Measurements from ENCODE around the gene LILRA6.
A peak's percentile ranks its signal among the peaks of the same experiment; 100 is the strongest.
"Not testable (repeated sequence)": the region's sequence is repeated elsewhere in the genome, so short reads cannot be mapped to it uniquely, and the experiment has no call there.

LILRA6 gene

DNA sequence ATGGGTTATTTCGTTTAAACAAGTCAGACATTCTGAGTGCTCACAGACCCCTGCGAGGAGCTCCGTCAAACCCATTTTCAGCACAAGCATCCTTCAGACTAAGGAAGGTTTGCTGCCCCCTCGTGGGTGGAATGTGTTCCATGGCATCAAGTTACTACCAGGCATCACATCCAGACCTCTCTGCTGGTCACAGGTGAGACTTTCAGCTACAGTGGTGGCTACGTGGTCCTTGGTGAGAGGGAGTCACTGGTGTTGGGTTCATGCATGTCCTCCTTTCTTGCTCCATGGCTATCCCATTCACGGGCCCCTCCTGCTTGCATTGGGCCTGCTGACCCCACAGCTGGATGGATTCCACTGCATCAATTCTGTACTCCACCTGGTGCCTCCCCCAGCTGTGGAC is 23.5 kb upstream of the LILRA6 start:
- DNase-seq (ENCODE audit: low read depth, low spot score), result peak; percentile 37

DNA sequence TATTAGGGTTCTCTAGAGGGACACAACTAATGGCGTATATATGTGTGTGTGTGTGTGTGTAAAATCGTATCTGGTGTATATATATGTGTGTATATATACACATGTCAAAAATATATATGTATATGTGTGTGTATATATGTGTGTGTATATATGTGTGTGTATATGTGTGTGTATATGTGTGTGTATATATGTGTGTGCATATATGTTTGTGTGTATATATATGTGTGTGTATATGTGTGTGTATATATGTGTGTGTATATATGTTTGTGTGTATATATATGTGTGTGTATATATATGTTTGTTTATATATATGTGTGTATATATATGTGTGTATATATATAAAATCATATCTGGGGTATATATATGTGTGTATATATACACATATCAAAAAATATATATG is 19.9 kb upstream of the LILRA6 start:
- no peak for DNase-seq (ENCODE audit: low read depth, low spot score)

DNA sequence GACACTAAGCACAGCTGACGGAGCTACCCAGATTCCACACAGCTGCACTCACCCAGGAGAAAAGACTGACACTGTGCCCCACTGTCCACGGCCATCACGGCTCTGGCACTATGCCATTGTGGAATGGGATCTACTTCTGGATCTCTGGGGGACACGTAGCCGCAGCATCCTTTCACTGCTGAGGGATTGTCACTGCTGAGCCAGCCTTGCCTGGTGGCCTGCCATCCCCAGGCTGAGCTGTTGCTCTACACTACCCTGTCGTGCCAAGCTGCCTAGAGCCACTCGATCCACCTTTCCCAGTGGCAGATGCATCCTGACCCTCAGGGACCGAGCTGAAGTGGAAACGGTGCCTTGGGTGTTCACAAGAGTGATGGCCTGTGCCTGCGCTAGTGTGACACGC is 19.5 kb upstream of the LILRA6 start:
- DNase-seq (ENCODE audit: low read depth, low spot score), result no peak

DNA sequence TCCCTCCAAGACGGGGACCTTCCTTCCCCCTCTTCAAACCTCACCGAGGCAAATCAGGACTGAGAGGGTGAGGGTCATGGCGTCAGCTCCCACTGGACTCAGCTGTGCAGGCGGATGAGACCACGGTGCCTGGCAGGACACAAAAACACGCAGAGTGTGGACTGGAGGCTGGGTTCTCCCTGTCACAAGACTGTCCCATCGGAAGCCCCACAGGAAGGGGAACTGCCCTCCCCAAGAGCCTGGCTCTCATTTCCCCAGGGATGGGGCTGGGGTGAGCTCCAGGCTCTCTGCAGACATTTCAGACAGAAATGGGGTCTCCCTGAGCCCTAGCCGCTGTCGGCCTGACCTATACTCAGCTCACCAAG is 14.5 kb upstream of the LILRA6 start, which contains the start of gene LILRB5:
Gene LILRB5 (minus strand): TSS at position 158 of the 365 bp plus-strand sequence. CDS start 80 bp downstream, at position 78.
- no peak for DNase-seq (ENCODE audit: low read depth, low spot score)

DNA sequence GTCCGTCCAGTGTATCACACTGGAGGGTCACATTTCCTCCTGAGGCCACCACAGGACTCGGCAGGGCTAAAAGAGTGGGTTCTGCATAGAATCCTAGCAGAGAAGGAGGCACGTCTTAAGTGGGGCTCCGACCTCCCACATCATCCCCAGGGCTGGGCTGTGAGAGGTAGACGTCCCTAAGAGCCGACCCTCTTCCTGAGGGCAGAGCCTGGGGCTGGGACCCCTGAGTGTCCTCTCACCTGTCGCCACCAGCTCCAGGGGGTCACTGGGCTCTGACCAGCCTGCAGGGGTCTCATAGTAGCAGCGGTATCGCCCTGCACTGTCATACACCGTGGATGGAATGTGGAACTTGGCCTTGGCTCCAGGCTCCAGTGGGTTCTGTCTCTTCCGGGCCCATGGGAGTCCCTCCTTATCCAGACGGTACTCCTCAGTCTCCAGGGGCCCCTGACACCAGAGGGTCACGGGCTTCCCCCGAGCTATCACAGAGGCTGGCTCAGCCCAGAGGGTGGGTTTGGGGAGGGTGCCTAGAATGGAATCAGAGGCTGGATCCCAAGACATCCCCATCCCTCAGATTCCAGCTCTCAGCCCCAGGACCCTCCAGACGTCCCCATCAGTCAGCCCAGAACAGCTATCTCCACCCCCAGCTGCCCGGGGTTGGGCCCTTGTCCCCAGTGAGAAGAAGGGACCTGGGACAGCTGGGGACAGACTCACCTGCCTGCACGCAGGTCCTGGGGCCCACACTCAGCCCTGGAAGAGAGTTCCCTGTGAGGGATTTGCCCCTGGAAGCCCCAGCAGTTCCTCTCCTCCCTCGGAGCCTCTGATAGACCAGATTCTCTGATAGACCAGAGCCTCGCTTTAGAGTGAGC is 13.9 kb upstream of the LILRA6 start:
- DNase-seq (ENCODE audit: low read depth, low spot score), result no peak

DNA sequence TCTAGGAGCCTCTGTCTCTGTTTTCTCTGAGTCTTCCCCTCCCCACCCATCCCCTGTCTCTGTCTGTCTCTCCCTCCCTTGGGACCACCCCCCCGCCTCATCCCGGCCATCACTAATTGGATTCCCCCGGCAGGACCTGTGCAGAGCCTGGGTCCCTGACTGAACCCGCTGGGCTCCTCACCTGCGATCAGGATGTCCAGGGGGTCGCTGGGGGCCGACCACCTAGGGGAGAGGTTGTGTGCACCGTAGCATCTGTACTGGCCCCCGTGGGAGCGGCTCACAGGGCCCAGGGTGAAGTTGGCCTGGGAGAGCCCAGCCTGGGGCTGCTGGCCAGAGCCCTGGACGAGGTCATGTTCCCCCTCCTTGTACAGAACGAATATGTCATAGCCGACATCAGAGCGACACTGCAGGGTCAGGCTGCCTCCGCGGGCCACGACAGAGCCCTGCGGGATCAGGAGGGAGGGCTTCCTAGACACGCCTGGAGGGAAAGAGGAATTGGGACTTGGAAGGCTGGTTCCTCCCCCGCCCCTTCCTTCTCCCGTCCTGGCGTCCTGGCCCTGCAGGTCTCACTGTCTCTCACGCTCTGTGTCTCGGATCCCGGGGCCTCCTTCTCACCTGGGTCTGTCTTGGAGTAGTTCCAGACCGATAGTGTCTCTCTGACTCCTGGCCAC is 12.7 kb upstream of the LILRA6 start:
- DNase-seq (ENCODE audit: low read depth, low spot score), result no peak

DNA sequence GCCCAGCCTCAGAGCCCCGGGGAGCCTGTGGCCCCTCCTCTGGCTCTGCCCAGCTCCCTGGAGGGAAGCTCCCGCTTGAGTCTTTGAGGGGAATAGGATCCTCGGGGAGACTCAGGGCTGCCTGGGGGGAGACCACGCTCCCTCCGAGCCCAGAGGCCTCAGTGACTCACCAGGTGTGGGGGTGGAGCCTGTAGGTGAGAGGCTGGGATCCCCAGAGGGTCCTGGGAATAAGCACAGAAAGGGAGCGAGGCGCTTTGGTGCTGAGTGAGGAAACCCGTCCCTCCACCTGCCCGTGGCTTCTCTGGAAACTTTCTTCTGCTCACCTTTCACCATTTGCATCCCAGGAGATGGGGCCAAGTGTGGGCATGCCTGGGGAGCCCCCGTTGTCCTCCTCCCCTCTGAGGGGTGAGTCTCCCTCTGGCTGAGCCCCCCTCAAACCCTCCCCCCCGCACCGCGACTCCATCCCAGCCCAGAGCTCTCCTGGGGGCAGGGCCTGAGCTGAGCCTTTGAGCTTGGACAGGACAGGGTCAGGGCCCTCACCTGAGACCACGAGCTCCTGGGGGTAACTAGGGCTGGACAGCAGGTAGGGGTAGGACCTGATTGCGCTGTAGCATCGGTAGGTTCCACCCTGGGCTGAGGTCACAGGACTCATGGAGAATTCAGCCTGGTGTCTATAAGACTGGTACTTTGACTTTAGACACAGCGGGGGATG is 11.8 kb upstream of the LILRA6 start:
- no peak for DNase-seq (ENCODE audit: low read depth, low spot score)

DNA sequence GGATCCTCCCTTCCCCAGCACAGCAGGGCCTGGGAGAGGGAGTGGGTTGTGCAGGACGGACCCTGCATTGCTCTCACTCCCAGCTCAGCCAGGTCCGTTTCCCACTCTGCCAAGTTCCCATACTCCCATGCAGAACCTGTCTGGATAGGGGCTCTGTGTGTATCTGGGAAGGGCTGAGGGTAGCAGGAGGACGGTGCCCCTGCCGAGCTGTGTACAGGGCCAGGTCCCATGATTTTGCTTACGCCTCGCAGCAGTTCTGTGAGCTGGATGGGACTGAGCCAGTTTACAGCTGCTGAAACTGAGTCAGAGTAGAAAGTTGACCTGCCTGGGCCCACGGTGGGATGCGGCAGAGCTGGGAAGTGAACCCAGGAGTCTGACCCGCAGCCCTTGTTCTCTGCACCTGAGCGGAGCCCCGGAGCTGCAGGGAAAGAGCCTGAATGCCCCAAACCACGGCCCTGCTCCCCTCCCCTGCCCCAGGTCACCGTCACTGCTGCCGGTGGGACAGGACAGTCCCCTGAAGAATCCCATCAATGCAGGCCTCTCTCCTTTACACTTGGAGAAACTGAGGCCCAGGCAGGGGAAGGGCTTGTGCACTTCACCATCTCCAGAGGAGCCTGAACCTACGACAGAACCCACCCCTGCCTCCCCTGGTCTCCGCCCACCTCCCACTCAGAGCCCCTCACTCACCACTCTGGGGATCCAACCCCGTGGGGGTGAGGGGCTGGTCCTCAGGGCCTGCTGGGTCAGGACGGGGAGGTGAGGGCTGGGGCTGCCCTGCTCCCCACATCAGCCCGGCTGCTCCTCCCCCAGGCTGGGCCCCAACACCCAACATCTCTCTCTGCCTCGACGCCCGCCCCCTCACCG is 11.0 kb upstream of the LILRA6 start:
- DNase-seq (ENCODE audit: low read depth, low spot score), result no peak

DNA sequence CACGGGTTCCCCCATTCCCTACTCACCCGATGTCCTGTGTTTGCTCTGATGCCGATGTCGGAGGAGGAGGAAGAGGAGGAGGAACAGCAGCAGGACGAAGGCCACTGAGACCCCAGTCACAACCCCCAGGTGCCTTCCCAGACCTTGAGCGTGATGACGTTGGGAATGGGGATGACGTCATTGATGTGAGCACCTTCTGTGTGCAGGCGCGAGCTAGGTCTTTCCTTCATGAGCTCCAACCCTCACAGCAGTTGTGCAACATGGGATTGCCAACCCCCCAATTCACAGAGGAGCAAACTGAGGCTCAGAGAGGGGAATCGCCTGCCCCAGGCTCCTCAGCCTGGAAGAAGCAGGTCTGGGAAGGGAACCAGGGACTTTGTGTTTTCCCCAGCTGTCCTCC is 10.3 kb upstream of the LILRA6 start:
- no peak for DNase-seq (ENCODE audit: low read depth, low spot score)

DNA sequence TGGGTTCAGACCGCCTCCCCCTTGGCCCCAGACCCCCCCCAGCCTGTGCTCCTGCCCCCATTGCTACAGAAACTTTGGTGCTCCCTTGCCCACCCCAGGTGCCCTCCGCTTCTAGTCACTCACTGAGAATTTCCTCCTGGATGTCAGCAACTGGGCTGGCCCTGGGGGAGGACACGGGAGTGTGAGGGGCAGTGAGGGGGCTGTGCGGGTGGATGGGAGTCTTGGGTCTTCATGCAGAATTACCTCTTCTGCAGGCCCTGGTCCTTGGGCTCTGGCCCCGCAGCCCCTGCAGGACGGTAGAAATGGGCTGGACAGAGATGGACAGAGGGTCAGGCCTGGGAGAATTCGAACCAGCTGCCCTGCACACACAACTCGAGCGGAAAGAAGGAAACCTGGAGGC is 9.7 kb upstream of the LILRA6 start:
- no peak for DNase-seq (ENCODE audit: low read depth, low spot score)

DNA sequence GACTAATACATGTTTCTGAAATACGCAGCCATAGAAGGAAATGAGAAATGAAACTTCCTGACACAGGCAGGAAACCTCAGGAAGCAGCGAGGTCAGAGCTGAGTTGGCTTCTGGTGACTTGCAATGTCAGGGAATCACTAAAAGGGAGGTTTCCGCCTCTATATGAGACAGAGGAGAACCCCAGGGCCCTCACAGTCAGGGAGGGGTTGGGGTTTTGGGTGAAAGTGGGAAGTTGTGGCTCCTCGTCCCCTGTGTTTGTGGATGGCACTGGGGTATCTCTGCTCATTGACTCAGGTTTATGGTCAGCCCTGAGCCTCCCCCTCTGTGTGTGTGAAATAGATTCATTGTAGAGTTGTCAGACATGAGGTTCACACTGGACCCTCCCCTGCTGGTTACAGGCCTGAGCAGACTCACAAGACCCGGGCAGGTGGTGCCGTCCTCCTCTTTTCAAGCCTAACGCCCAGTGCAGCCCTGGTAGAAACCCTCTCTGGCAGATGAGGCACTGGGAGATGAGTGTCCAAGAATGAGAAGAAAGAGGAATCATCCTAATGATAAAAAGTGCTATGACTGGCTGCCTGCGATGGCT is 5.5 kb upstream of the LILRA6 start:
- DNase-seq (ENCODE audit: low read depth, low spot score), result no peak

DNA sequence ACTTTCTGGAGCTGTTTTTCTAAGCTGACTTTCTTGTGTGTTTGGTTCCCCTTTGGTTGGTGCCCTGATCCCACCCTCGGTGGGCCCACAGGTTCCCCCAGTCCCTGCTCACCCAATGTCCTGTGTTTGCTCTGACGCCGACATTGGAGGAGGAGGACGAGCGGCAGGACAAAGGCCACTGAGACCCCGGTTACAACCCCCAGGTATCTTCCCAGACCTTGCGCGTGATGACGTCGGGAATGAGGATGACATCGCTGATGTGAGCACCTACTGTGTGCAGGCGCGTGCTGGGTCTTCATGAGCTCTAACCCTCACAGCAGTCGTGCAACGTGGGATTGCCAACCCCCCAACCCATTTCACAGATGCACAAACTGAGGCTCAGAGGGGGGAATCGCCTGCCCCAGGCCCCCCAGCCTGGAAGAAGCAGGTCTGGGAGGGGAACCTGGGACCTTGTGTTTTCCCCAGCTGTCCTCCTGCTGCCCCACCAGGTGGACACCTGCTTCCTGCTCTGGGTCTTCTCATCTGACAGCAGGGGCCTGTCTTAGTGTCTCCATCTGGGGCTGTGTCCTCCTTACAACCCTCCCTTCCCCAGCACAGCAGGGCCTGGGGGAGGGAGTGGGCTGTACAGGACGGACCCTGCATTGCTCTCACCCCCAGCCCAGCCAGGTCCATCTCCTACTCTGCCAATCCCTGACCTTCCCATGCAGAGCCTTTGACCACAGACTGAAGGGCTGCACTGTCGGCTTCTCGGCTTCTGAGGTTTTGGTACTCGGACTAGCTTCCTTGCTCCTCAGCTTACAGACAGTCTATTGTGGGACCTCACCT is 4.7 kb upstream of the LILRA6 start:
- no peak for DNase-seq (ENCODE audit: low read depth, low spot score)

DNA sequence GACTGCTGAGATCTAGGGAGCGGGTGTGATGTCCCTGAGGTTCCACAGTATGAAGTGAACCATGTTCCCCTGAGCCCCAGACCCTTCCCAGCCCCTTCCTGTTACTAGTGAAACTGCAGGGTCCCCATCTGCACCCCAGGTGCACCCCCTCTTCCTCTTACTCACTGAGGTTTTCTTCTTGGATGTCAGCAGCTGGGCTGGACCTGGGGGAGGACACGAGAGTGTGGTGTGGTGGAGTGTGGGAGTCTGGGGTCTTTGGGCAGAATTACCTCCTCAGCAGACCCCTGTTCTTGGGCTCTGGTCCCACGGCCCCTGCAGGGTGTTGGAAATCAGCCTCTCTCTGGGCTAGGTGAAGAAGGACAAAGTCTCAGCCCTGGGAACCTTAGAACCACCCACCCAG is 3.3 kb upstream of the LILRA6 start:
- no peak for DNase-seq (ENCODE audit: low read depth, low spot score)

DNA sequence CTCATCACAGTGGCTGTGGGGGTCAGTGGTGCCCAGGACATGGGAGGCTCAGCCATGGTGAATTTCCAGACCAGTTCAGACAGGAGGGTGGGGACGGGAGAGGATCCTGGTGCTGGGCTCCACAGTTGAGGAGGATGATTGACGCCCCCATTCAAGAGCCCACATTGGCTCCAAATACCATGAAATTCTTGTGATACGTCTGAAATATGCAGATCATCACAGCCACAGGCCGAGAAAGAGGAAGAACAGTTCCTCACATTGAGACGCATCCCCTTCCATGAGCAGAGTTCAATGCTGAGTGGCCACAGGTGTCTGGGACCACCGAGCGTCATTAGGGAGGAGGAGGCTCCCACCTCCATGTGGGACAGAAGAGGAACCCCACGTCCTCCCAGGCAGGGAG is 1.2 kb upstream of the LILRA6 start:
- not testable (repeated sequence) for DNase-seq (ENCODE audit: low read depth, low spot score)

DNA sequence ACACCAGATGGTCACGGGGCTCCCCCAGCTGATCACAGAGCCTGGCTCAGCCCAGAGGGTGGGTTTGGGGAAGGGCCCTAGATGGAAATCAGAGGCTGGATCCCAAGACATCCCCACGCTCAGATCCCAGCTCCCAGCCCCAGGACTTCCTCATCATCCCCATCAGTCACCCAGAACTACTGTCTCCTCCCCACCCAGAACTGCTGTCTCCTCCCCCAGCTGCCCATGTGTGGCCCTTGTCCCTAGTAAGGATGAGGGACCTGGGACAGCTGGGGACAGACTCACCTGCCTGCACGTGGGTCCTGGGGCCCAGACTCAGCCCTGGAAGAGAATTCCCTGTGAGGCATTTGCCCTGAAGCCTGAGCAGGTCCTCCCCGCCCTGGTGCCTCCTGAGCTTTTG is 356 bp downstream of the LILRA6 start:
- DNase-seq (ENCODE audit: low read depth, low spot score), result not testable (repeated sequence)

DNA sequence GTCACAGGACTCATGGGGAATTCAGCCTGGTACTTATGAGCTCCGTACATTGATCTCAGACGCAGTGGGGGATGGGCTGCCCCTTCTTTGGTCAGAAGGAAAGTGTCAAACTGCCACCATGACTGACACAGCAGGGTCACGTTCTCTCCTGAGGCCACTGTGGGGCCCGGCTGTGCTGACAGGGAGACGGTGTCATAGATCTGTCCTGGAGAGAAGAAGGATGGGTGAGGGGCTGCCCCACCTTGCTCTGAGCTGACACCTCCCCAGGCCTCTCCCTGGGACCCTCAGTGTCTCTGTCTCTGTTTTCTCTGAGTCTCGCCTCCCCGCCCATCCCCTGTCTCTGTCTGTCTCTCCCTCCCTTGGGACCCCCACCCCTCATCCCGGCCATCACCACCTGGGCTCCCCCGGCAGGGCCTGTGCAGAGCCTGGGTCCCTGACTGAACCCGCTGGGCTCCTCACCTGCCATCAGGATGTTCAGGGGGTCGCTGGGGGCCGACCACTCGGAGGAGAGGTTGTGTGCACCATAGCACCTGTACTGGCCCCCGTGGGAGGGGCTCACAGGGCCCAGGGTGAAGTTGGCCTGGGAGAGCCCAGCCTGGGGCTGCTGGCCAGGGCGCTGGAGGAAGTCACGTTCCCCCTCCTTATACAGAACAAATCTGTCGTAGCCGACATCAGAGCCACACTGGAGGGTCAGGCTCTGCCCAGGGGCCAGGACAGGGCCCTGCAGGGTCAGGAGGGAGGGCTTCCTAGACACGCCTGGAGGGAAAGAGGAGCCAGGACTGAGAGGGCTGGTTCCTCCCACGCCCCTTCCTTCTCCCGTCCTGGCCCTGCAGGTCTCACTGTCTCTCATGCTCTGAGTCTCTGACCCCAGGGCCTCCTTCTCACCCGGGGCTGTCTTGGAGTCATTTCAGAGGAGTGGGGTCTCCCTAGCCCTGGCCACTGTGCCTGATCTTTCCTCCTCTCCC is 1.9 kb downstream of the LILRA6 start:
- DNase-seq (ENCODE audit: low read depth, low spot score), result not testable (repeated sequence)

DNA sequence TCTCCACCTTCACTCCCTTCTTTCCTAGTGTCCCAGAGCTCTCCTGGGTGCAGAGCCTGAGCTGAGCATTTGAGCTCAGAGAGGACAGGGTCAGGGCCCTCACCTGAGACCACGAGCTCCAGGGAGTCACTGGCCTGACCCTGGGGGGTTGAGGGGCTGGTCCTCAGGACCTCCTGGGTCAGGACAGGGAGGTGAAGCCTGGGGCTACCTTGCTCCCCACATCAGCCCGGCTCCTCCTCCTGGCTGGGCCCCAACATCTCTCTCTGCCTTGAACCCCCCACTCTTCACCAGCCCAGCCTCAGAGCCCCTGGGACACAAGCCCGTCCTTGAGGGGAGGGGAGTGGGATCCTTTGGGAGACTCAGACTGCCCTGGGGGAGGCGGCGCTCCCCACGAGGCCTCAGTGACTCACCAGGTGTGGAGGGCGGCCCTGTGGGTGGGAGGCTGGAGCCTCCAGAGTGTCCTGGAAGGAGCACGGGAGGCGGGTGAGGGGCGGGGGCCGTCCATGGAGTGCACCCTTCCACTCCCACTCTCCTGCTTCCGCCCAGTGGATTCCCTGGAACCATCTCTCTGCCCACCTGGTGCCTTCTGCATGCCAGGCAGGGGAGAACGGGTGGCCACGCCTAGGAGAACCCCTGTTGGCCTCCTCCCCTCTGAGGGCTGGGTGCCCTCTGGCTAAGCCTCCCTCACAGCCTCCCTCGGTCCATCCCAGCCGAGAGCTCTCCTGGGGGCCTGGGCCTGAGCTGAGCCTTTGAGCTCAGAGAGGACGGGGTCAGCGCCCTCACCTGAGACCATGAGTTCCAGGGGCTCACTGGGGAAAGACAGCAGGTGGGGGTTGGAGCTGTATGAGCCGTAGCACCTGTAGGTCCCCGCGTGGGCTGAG is 2.9 kb downstream of the LILRA6 start:
- not testable (repeated sequence) for DNase-seq (ENCODE audit: low read depth, low spot score)

DNA sequence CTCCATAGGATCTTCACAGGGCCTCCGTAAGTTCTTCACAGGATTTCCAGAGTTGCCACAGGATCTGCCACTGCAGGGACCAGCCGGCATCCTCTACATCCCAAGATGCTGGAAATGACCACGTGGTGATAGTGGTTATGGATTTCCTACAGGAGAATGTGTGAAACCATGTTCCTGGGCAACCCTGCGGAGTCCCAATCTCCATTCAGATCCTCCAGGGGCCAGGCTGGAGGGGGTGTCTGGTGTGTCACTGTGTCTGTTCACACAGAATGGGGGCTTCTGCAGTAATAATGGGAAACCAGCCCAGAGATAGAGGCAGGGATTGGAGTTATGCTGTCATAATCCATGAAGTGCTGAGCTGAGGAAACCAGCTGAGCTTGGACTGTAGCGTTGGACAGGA is 8.6 kb downstream of the LILRA6 start:
- DNase-seq (ENCODE audit: low read depth, low spot score), result no peak
